Glutamatergic neuron (in vitro differentiated cells): ENCODE measurements around the gene ATP8A2. TPM values are rescaled to one million over a fixed set of nuclear protein-coding genes. Genes with fewer than 3 reads are reported as not detected.
"Not testable (repeated sequence)": the region's sequence is repeated elsewhere in the genome, so short reads cannot be mapped to it uniquely, and the experiment has no call there.

ENCODE experiments used
- DNase-seq: peaks from one replicate; pipeline ENCODE4 v3.0.0; 2022
- H3K27ac Mint-ChIP-seq: one replicate; pipeline ENCODE4 v1.8.0; 2020; ENCODE audit warnings: mild to moderate bottlenecking, mixed read lengths, inconsistent platforms; ENCODE audit not compliant: unreplicated experiment
- H3K27me3 Mint-ChIP-seq: one replicate; pipeline ENCODE4 v1.8.0; 2020; ENCODE audit warnings: mild to moderate bottlenecking, moderate library complexity, mixed read lengths, inconsistent platforms; ENCODE audit not compliant: unreplicated experiment
- H3K36me3 Mint-ChIP-seq: one replicate; pipeline ENCODE4 v1.8.0; 2020; ENCODE audit warnings: mild to moderate bottlenecking, mixed read lengths, inconsistent platforms; ENCODE audit not compliant: unreplicated experiment
- H3K4me1 Mint-ChIP-seq: one replicate; pipeline ENCODE4 v1.8.0; 2020; ENCODE audit warnings: mild to moderate bottlenecking, low read depth, mixed read lengths, inconsistent platforms; ENCODE audit not compliant: unreplicated experiment
- H3K4me3 Mint-ChIP-seq: one replicate; pipeline ENCODE4 v1.8.0; 2020; ENCODE audit warnings: mild to moderate bottlenecking, mixed read lengths, inconsistent platforms; ENCODE audit not compliant: unreplicated experiment
- H3K9me3 Mint-ChIP-seq: one replicate; pipeline ENCODE4 v1.8.0; 2020; ENCODE audit warnings: mild to moderate bottlenecking, moderate library complexity, mixed read lengths, inconsistent platforms; ENCODE audit not compliant: unreplicated experiment
- total RNA-seq: library from RNA; stranded (reverse); fragmentation: NEBNext Ultra II Directional; extraction: Animal tissue kit (Norgen Biotek cat#: 25700); gene quantifications from one replicate; pipeline ENCODE4 v1.2.1, GENCODE V29; 2021; ENCODE audit not compliant: unreplicated experiment
- TF ChIP-seq, protein P1 (sequence below): fragments of 200-600 bp; sonication (generic); IDR thresholded peaks from one replicate; pipeline ENCODE4 v1.5.0; 2021; ENCODE audit not compliant: partially characterized antibody, unreplicated experiment

The ATP8A2 gene
- total RNA-seq, 1 donor from 2014 or later: 70.1 TPM

DNA sequence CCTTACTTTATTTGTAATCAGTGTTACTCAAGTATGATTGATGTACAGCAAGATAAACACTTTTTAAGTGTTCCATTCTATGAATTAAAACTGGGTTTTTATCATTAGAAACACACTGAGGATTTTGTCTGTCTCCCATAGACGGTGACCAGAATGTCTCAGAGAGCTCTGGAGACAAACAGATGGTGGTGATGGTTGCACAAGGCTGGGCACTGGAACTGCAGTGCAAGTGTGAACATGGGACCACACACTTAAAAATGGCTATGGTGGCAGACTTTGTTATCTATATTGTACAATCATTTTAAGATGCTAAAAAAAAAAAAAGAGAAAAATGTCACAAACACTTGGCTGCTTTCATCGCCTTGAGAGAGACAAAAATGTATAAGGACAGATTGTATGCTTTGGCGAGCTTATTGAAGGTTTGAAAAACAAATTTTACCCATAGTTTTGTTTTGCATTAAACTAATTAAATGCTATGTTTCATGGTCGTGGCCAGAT lies 407.1 kb downstream of the ATP8A2 start:
- H3K27ac Mint-ChIP-seq: peak overlapping the region; percentile 81
- H3K9me3 Mint-ChIP-seq: no peaks in the 10 kb centered on the region
- H3K36me3 Mint-ChIP-seq: peaks cover 6% of the 10 kb centered on the region
- H3K4me3 Mint-ChIP-seq: peak overlapping the region; percentile 23
- peaks cover 18% of the 10 kb centered on the region for H3K4me1 Mint-ChIP-seq
- no peak for DNase-seq
- H3K27me3 Mint-ChIP-seq: peaks cover 3% of the 10 kb centered on the region
- TF ChIP-seq, protein P1, sequence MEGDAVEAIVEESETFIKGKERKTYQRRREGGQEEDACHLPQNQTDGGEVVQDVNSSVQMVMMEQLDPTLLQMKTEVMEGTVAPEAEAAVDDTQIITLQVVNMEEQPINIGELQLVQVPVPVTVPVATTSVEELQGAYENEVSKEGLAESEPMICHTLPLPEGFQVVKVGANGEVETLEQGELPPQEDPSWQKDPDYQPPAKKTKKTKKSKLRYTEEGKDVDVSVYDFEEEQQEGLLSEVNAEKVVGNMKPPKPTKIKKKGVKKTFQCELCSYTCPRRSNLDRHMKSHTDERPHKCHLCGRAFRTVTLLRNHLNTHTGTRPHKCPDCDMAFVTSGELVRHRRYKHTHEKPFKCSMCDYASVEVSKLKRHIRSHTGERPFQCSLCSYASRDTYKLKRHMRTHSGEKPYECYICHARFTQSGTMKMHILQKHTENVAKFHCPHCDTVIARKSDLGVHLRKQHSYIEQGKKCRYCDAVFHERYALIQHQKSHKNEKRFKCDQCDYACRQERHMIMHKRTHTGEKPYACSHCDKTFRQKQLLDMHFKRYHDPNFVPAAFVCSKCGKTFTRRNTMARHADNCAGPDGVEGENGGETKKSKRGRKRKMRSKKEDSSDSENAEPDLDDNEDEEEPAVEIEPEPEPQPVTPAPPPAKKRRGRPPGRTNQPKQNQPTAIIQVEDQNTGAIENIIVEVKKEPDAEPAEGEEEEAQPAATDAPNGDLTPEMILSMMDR: no peak

DNA sequence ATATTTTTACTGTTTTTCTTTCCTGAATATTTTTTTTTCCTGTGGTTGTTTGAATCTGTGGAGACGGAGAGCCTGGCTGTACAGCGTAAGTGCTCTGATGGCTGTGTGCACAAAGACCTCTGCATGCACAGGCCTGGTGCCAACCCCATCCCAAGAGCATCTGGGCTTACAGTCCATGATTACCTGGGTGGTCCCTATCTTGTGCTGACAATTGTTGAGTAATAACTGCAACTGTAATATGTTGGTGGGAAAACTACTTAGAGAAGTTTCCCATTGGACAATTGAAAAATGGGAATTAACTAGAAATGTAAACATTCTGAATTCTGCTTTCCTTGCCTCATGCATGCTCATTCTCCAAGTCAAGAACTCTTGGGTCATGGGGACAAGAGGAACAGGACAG lies 411.3 kb downstream of the ATP8A2 start:
- TF ChIP-seq, protein P1: no peak
- H3K36me3 Mint-ChIP-seq: peaks cover 6% of the 10 kb centered on the region
- peaks cover 13% of the 10 kb centered on the region for H3K4me1 Mint-ChIP-seq
- no peak overlapping the region for H3K27ac Mint-ChIP-seq
- H3K9me3 Mint-ChIP-seq: no peaks in the 10 kb centered on the region
- no peak for DNase-seq
- H3K4me3 Mint-ChIP-seq: no peak overlapping the region
- no peaks in the 10 kb centered on the region for H3K27me3 Mint-ChIP-seq

DNA sequence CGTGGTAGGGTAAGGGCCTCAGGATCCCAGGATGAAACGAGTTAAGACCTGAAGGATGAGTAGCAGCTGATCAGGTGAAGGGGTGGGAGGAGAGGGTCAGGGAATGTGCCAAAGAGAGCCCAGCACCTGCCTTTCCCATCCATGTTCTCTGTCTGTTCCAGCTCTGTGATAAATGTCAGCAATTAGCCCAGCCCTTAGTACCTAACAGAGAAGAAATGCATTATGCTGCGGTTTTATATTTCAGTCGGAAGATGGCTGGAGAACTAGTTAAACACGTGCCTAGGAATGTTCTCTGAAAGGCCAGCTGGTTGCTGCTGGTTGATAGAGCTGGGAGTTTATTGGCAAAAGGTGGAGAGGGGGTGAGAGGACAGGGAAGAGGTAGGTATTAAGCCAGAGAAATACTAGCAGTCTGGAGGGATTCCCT lies 411.8 kb downstream of the ATP8A2 start:
- H3K36me3 Mint-ChIP-seq: peaks cover 6% of the 10 kb centered on the region
- H3K4me3 Mint-ChIP-seq: no peak overlapping the region
- H3K9me3 Mint-ChIP-seq: no peaks in the 10 kb centered on the region
- TF ChIP-seq, protein P1: no peak
- no peak for DNase-seq
- H3K27me3 Mint-ChIP-seq: no peaks in the 10 kb centered on the region
- H3K4me1 Mint-ChIP-seq: peaks cover 10% of the 10 kb centered on the region
- no peak overlapping the region for H3K27ac Mint-ChIP-seq

DNA sequence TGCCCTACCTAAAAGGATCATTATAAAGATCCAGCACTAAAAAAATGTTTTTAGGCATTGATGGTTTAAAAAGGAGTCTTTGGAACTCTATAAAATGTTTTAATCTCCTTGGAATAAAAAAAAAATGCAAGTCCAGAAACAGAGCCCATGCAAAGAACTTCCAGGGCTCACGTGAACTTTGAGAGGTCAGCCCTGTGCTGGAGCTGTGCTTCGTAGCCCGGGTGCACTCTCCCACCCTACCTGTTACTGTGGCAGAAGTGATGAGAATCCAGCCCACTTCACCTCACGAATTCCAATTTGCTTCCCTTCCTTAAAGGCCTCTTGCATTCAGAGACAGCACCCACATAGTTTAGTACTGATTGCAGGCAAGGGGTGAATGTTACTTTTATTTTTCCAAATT lies 412.3 kb downstream of the ATP8A2 start:
- TF ChIP-seq, protein P1: no peak
- Mint-ChIP-seq H3K36me3 (peaks cover 7% of the 10 kb centered on the region), H3K27me3 (no peaks in the 10 kb centered on the region), H3K9me3 (no peaks in the 10 kb centered on the region), H3K4me1 (peaks cover 5% of the 10 kb centered on the region), H3K27ac (no peak overlapping the region), H3K4me3 (no peak overlapping the region)
- DNase-seq: no peak

DNA sequence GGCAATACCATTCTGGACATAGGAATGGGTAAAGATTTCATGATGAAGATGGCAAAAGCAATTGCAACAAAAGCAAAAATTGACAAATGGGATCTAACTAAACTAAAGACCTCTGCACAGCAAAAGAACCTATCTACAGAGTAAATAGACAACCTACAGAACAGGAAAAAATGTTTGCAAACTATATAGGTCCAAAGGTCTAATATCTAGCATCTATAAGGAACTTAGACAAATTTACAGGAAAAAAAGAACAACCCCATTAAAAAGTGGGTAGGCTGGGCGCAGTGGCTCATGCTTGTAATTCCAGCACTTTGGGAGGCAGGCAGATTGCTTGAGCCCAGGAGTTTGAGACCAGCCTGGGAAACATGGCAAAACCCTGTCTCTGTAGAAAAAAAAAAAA lies 418.4 kb downstream of the ATP8A2 start:
- H3K27ac Mint-ChIP-seq, H3K4me1 Mint-ChIP-seq, H3K9me3 Mint-ChIP-seq, H3K36me3 Mint-ChIP-seq, DNase-seq, H3K4me3 Mint-ChIP-seq, H3K27me3 Mint-ChIP-seq: not testable (repeated sequence)
